NB4 (cell line): ENCODE results near the gene FAAP20.

Experiments
- CTCF ChIP-seq: IDR thresholded peaks from one replicate; pipeline ENCODE4 v1.5.1; 2012; ENCODE audit warnings: low read depth, low read length
- POLR2A ChIP-seq: IDR thresholded peaks from 2 replicates; pipeline ENCODE4 v1.6.1; 2011; ENCODE audit warnings: mild to moderate bottlenecking; ENCODE audit not compliant: insufficient read length; ENCODE audit errors: extremely low read depth

GRCh38 chr1:2199042-2199810 lies 4.7 kb upstream of the FAAP20 start:
- no peak for TF ChIP-seq CTCF
- no peak for TF ChIP-seq POLR2A
